ENCODE data around the gene SURF4.

The SURF4 gene

DNA sequence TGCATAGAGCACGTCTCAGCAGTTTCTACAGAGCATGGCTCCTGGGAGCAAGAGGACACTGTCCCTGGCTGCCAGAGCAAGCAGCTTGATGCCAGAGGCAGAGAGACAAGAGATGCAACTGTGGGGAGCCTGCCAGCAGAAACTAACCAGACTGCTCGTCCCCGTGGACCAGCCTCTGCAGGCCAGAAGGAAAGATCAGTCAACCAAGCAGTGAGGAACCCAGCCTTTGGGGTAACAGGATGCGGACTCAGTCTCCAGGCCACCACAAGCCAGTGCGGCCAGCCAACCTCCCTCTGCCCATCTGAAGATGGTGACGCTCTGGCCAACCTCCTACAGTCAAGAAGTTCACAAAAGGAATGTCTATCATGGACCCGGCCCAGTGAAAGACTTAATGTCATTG is 3.7 kb downstream of the SURF4 start:
- DNase-seq, result no peak

- no peak for DNase-seq
Observed at GRCh38 chr9:133371261-133371711, 4.6 kb downstream of the SURF4 start.

GRCh38 chr9:133370685-133371084 is 5.2 kb downstream of the SURF4 start:
- DNase-seq, result no peak

GRCh38 chr9:133369933-133370332 is 5.9 kb downstream of the SURF4 start:
- DNase-seq, result no peak

GRCh38 chr9:133369422-133369821 is 6.4 kb downstream of the SURF4 start:
- no peak for DNase-seq

- peak; percentile 88 for DNase-seq
Observed at GRCh38 chr9:133368249-133368881, 7.5 kb downstream of the SURF4 start.

DNA sequence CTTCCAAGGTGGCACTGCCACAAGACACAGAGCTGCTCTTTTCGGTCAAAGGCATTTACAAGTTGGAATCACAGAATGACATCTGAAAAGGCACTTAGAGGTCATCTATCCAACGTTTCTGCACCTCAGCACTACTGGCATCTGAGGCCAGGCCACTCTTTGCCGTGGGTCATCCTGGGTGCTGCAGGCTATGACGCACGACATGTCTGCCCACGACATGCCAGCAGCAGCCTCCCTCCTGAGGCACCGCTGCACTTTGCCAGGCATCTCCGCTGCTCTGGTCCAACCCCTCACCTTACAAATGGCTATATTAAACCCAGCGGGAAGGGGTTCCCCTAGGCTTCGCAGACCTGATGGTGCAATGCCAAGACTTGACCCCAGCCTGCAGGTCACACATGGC is 8.1 kb downstream of the SURF4 start:
- no peak for DNase-seq

DNA sequence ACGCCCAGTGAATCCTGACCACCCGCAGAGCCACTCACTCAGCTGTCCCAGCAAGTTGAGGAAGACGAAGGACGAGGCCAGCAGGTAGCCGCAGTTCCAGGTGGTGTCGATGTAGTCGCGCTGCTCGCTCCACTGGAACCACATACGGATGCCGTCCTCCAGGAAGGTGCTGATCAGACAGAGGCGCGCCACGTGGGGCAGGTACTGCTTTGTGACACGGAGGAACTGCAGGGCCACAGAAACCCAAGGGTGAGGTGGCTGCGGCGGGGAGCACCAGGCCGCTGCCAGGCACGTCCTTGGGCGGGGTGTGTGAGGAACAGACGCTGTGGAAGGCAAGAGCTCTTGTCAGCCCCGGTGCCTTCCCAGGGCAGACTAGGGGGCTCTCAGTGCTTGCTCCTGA is 8.6 kb downstream of the SURF4 start:
- DNase-seq, result no peak

- no peak for DNase-seq
Observed at GRCh38 chr9:133366435-133366834, 9.4 kb downstream of the SURF4 start.

DNA sequence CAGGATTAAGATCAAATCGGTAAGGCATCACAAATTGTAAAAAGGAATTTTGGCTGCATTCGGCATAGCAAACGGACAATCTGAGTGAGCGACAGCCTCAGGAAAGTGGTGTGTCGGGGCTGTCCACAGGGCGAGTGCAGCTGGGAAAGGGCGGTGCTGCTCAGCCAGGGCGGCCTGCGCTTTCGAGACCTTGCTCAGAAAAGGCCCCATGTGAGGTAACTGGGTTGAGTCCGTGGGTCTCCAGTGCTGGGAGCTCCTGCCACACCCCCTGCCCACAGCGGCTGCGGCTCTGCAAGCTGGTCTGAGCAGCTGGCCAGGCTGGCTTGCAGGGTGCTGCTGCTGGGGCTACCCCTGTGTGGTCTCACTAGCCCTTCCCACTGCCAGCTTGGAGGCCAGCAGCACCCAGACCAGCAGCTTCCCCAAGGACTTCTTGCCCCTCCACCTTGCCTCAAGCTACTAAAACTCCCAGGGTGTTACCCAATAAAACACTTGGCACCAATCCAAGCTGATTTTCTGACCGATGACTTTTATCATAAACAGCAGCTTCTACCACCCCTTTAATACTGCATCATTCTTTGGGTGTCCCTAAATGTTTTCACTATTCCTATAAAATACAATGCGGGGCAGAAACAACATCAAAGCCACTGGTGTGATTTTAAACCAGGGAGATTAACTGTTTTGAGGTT is 13.4 kb downstream of the SURF4 start:
- no peak for DNase-seq

GRCh38 chr9:133361507-133362092 is 14.3 kb downstream of the SURF4 start:
- DNase-seq, result no peak

- DNase-seq, result no peak
Observed at GRCh38 chr9:133360400-133361393, 15.2 kb downstream of the SURF4 start.

GRCh38 chr9:133359399-133360175 is 16.3 kb downstream of the SURF4 start:
- DNase-seq, result no peak

- DNase-seq, result no peak
Observed at GRCh38 chr9:133357656-133358055, 18.2 kb downstream of the SURF4 start.

- peak; percentile 16 for DNase-seq
Observed at GRCh38 chr9:133356391-133357091, 19.3 kb downstream of the SURF4 start, which contains the start of the genes SURF1 and SURF2. TSS of gene SURF1 (minus strand) at chr9:133356487. CDS start at chr9:133356453, 34 bp downstream. TSS of gene SURF2 (plus strand) at chr9:133356550. CDS start at chr9:133356593, 43 bp downstream.

- DNase-seq, result no peak
Observed at GRCh38 chr9:133355881-133356357, 19.9 kb downstream of the SURF4 start.

- no peak for DNase-seq
Observed at GRCh38 chr9:133354766-133355165, 21.1 kb downstream of the SURF4 start.

DNA sequence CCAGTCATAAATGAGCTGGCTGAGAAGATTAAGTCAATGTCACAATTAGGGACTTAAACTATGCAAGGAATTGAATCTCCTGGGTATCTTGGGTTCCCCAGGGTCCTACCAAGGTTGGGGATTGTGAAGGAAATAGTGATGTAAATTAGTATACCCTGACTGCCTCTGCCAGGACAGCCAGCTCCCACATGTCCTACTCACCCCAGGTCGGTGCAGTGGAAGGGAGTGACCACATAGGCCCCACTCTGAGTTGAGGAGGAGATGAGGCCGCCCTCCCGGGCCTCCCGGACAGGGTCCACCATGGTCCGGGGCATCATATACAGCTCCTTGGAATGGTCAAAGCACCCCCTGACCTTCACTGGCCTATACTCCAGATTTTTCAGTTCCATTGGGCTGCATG is 22.3 kb downstream of the SURF4 start:
- no peak for DNase-seq

- DNase-seq, result no peak
Observed at GRCh38 chr9:133352635-133353340, 23.1 kb downstream of the SURF4 start.

GRCh38 chr9:133351908-133352634 is 23.8 kb downstream of the SURF4 start:
- DNase-seq, result no peak
